GM12878 (cell line): Measurements from ENCODE around the gene KIF17. TPM values are rescaled to one million over a fixed set of nuclear protein-coding genes. Genes with fewer than 3 reads are reported as not detected.

Experiments used
- ATAC-seq: fragments of 200-7000 bp; cut with Tn5 transposase; 3 replicates; pipeline ENCODE4 v1.9.1; 2020; ENCODE audit warnings: mild to moderate bottlenecking, moderate library complexity
- BruUV-seq: library from RNA; stranded (reverse); fragments of 400-500 nt; replicated peaks from 2 replicates; lab custom pipeline; 2021; lab: Mats Ljungman, UMichigan
- CTCF ChIA-PET: fragments of 300-600 bp; sonication (Branson Sonifier 250); formaldehyde crosslinking; extraction: SDS; loops from one replicate; lab custom pipeline; 2021; ENCODE audit warnings: inconsistent platforms; lab: Yijun Ruan, JAX
- POLR2A ChIA-PET: fragments of 350-600 bp; formaldehyde crosslinking; extraction: SDS; loops from one replicate; lab custom pipeline; 2021; ENCODE audit warnings: inconsistent platforms; lab: Charles Lee
- RAD21 ChIA-PET: fragments of 300-600 bp; sonication (Branson Sonifier 250); formaldehyde crosslinking; loops from one replicate; lab custom pipeline; 2023; ENCODE audit warnings: antibody characterized with exemption; ENCODE audit not compliant: unreplicated experiment; lab: Charles Lee
- SMC1A ChIA-PET: fragments of 300-600 bp; sonication (Branson Sonifier 250); formaldehyde crosslinking; loops from one replicate; lab custom pipeline; 2023; ENCODE audit not compliant: unreplicated experiment, uncharacterized antibody; lab: Charles Lee
- DNase-seq: peaks from one replicate; pipeline ENCODE4 v3.0.0-alpha.2; 2011; ENCODE audit warnings: low read depth, low spot score
- FAIRE-seq: peaks from 3 replicates; lab custom pipeline; 2011; peaks lifted over from hg19 to GRCh38; lab: Jason Lieb, UNC
- H2AFZ ChIP-seq: 2 replicates; pipeline ENCODE4 v1.6.0; 2011; ENCODE audit warnings: low read depth, low read length, control low read depth; ENCODE audit not compliant: control insufficient read depth
- H3K27ac ChIP-seq: 2 replicates; pipeline ENCODE4 v1.5.1; 2011; ENCODE audit warnings: control low read depth; ENCODE audit not compliant: control insufficient read depth, insufficient read depth
- H3K27me3 ChIP-seq, 2 experiments: replicated peaks in 1 of 2; 2 replicates each; pipeline versions ENCODE4 v1.6.0 to v1.6.1; 2011; ENCODE audit warnings: low read length in 1 of 2; ENCODE audit not compliant: control insufficient read depth in 2 of 2, insufficient read depth in 2 of 2
- H3K36me3 ChIP-seq, 2 experiments: 2 replicates each; pipeline ENCODE4 v1.5.1; 2011; ENCODE audit warnings: low read length in 1 of 2; ENCODE audit not compliant: control insufficient read depth in 2 of 2, insufficient read depth in 2 of 2
- H3K4me1 ChIP-seq: 2 replicates; pipeline ENCODE4 v1.6.1; 2011; ENCODE audit warnings: mild to moderate bottlenecking, low read length, moderate library complexity, mixed read lengths; ENCODE audit not compliant: control insufficient read depth, insufficient read depth
- H3K4me2 ChIP-seq: 2 replicates; pipeline ENCODE4 v1.6.0; 2011; ENCODE audit warnings: control low read depth; ENCODE audit not compliant: control insufficient read depth, insufficient read depth
- H3K4me3 ChIP-seq: fragments of 200-600 bp; sonication (generic); 2 replicates; pipeline ENCODE4 v1.5.1; 2016
- H3K79me2 ChIP-seq: 2 replicates; pipeline ENCODE4 v1.6.0; 2011; ENCODE audit warnings: low read length; ENCODE audit not compliant: control insufficient read depth, insufficient read depth
- H3K9ac ChIP-seq: 2 replicates; pipeline ENCODE4 v1.8.0; 2011; ENCODE audit warnings: low read length, control low read depth, mixed read lengths; ENCODE audit not compliant: control insufficient read depth, insufficient read depth
- H3K9me3 ChIP-seq: replicated peaks from 3 replicates; pipeline ENCODE4 v1.5.1; 2011; ENCODE audit warnings: mild to moderate bottlenecking, low read length; ENCODE audit not compliant: control insufficient read depth, insufficient read depth
- H4K20me1 ChIP-seq: 2 replicates; pipeline ENCODE4 v1.6.0; 2011; ENCODE audit not compliant: control insufficient read depth, insufficient read depth
- CHD2 ChIP-seq: IDR thresholded peaks from 2 replicates; pipeline ENCODE4 v1.6.1; 2011; ENCODE audit warnings: low read depth, low read length, improper control_type of control experiment, borderline replicate concordance
- EED ChIP-seq: sonication (generic); IDR thresholded peaks from 2 replicates; pipeline ENCODE4 v1.6.1; 2016; ENCODE audit warnings: antibody characterized with exemption, low read depth
- SPI1 ChIP-seq: IDR thresholded peaks from 2 replicates; pipeline ENCODE4 v1.6.1; 2011; ENCODE audit warnings: low read depth, mild to moderate bottlenecking, low read length, moderate library complexity, borderline replicate concordance; ENCODE audit not compliant: insufficient read depth
- TBL1XR1 ChIP-seq: IDR thresholded peaks from 2 replicates; pipeline ENCODE4 v1.6.1; 2012; ENCODE audit warnings: low read depth, low read length, improper control_type of control experiment
- WGBS: methylation state at CpG from one replicate; pipeline ENCODE4 v1.1.6; 2016; ENCODE audit warnings: low lambda C conversion rate; ENCODE audit not compliant: insufficient replicate concordance, insufficient coverage; ENCODE audit errors: missing lambda C conversion rate; 5-methylcytosine and 5-hydroxymethylcytosine counted together
- in situ Hi-C: fragments of 300-500 bp; cut with MboI; formaldehyde crosslinking; loops from 9 replicates; pipeline ENCODE4 v1.14.3; 2018; ENCODE audit warnings: mixed read lengths
- intact Hi-C: fragments of 100-400 bp; cut with micrococcal nuclease; formaldehyde crosslinking; loops from one replicate; pipeline ENCODE4 v1.14.2; 2022; ENCODE audit not compliant: unreplicated experiment
- polyA plus RNA-seq, 11 experiments: library from polyadenylated mRNA; depleted of rRNA in 4 of 11; unstranded in 6 of 11; stranded (reverse) in 5 of 11; fragments of >200 nt; fragmentation: Nextera tagmentation in 4 of 11; fragmentation: Illumina TruSeq in 1 of 11; extraction: Ambion mirVana in 4 of 11; extraction: Trizol in 1 of 11; gene quantifications; 1 replicate in 1 of 11; 2 replicates in 10 of 11; pipeline versions ENCODE4 v1.2.1 to v1.2.3, GENCODE V29; 2011 to 2016; ENCODE audit warnings: inconsistent platforms in 2 of 11, missing spikeins in 2 of 11, low read depth in 1 of 11
- total RNA-seq, 4 experiments: library from RNA; depleted of rRNA in 3 of 4; stranded (reverse); fragments of >200 nt in 3 of 4; fragmentation: Illumina TruSeq in 1 of 4; extraction: Trizol in 1 of 4; gene quantifications; 2 replicates each; pipeline versions ENCODE4 v1.2.1 to v1.2.3, GENCODE V29; 2013 to 2021
- TF ChIP-seq, protein P1 (sequence below): fragments of 450-650 bp; IDR thresholded peaks from 2 replicates; pipeline ENCODE4 v1.6.1; 2017; ENCODE audit warnings: mild to moderate bottlenecking, moderate library complexity
- TF ChIP-seq, protein P2 (sequence below): IDR thresholded peaks from 2 replicates; pipeline ENCODE4 v1.6.1; 2012; ENCODE audit warnings: low read depth, low read length, improper control_type of control experiment
- TF ChIP-seq, protein P3 (sequence below): fragments of 450-650 bp; IDR thresholded peaks from 2 replicates; pipeline ENCODE4 v1.6.1; 2014; ENCODE audit warnings: mild to moderate bottlenecking

The KIF17 gene
- total and polyA plus RNA-seq, 10 of the 15 experiments (the other 5 are each of a cell fraction or from before 2014, with no cell fraction given) = 0.01 to 0.10 (median 0.03) TPM; not detected in 7

DNA sequence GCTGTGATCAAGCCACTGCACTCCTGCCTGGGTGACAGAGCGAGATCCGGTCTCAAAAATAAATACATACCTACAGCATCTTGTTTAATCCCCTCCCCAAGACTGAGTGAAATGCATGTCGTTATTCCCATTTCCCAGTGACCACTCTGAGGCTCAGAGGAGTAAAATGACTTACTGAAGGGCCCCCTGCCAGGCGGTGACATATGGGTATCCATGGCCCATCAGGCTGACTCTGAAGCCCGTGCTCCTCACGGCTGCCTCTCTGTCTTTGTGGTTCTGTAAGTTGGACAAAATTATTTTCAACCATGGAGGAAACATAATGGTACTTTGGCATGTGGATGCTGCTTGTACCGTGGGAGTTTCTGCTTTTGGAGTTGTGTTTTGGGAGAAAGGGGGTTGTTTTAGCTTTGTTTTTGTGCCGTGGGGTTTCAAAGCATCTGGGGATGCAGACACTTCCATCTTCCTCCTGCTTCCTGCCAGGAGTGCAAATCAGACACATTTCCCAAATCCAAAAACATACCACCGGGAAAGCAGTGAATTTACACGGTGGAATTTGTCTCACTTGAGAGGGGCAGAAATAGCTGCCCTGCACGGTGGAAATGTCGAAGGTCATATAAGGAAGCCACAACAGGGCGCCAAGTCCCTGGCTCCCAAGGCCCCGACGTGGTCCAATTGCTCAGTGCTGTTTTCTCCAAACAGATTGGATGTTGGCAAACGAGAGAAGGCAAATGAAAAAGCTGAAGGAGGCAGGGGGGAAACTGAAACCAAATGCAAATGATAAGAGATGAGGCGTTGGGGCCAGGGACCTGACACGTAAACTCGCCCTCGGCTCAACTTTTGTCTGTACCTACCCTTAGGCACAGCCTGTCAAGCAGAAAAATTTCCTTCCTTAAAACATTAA is 101.6 kb downstream of the KIF17 start:
- Histone ChIP-seq H3K27ac (no peak overlapping the region), H3K4me1 (no peaks in the 10 kb centered on the region), H3K27me3 (no peaks in the 10 kb centered on the region; a peak in 1 of 4 replicates), H3K79me2 (no peaks in the 10 kb centered on the region), H3K4me2 (no peak overlapping the region), H4K20me1 (no peaks in the 10 kb centered on the region), H3K4me3 (no peak overlapping the region), H3K9me3 (no peaks in the 10 kb centered on the region), H3K9ac (no peak overlapping the region), H3K36me3 (no peaks in the 10 kb centered on the region), H2AFZ (no peak overlapping the region)
- ATAC-seq = no peak
- FAIRE-seq = no peak
- intact Hi-C loops (no loop called here), in situ Hi-C loops (no loop called here)
- 44% methylated on average over 20 of the region's 20 CpGs for WGBS
- DNase-seq = no peak
- TF ChIP-seq EED (no peak), CHD2 (no peak), TBL1XR1 (no peak), SPI1 (no peak)
- TF ChIP-seq, protein P1, sequence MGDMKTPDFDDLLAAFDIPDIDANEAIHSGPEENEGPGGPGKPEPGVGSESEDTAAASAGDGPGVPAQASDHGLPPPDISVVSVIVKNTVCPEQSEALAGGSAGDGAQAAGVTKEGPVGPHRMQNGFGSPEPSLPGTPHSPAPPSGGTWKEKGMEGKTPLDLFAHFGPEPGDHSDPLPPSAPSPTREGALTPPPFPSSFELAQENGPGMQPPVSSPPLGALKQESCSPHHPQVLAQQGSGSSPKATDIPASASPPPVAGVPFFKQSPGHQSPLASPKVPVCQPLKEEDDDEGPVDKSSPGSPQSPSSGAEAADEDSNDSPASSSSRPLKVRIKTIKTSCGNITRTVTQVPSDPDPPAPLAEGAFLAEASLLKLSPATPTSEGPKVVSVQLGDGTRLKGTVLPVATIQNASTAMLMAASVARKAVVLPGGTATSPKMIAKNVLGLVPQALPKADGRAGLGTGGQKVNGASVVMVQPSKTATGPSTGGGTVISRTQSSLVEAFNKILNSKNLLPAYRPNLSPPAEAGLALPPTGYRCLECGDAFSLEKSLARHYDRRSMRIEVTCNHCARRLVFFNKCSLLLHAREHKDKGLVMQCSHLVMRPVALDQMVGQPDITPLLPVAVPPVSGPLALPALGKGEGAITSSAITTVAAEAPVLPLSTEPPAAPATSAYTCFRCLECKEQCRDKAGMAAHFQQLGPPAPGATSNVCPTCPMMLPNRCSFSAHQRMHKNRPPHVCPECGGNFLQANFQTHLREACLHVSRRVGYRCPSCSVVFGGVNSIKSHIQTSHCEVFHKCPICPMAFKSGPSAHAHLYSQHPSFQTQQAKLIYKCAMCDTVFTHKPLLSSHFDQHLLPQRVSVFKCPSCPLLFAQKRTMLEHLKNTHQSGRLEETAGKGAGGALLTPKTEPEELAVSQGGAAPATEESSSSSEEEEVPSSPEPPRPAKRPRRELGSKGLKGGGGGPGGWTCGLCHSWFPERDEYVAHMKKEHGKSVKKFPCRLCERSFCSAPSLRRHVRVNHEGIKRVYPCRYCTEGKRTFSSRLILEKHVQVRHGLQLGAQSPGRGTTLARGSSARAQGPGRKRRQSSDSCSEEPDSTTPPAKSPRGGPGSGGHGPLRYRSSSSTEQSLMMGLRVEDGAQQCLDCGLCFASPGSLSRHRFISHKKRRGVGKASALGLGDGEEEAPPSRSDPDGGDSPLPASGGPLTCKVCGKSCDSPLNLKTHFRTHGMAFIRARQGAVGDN = no peak
- TF ChIP-seq, protein P2, sequence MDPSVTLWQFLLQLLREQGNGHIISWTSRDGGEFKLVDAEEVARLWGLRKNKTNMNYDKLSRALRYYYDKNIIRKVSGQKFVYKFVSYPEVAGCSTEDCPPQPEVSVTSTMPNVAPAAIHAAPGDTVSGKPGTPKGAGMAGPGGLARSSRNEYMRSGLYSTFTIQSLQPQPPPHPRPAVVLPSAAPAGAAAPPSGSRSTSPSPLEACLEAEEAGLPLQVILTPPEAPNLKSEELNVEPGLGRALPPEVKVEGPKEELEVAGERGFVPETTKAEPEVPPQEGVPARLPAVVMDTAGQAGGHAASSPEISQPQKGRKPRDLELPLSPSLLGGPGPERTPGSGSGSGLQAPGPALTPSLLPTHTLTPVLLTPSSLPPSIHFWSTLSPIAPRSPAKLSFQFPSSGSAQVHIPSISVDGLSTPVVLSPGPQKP = no peak
- TF ChIP-seq, protein P3, sequence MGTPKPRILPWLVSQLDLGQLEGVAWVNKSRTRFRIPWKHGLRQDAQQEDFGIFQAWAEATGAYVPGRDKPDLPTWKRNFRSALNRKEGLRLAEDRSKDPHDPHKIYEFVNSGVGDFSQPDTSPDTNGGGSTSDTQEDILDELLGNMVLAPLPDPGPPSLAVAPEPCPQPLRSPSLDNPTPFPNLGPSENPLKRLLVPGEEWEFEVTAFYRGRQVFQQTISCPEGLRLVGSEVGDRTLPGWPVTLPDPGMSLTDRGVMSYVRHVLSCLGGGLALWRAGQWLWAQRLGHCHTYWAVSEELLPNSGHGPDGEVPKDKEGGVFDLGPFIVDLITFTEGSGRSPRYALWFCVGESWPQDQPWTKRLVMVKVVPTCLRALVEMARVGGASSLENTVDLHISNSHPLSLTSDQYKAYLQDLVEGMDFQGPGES = no peak
- SMC1A ChIA-PET = no interaction called here
- POLR2A ChIA-PET = no interaction called here
- CTCF ChIA-PET = no interaction called here
- RAD21 ChIA-PET = no interaction called here
- BruUV-seq = no TSS peak
